Psoas muscle (tissue), 8 donors: ENCODE measurements around the gene MARCHF6. TPM values are rescaled to one million over a fixed set of nuclear protein-coding genes. Genes with fewer than 3 reads are reported as not detected.

Source experiments
- ATAC-seq, 4 donors: fragments of 200-7000 bp; cut with Tn5 transposase; one replicate each; pipeline ENCODE4 v1.9.1; 2020; ENCODE audit warnings: moderate library complexity in 3 of 4, mild to moderate bottlenecking in 2 of 4
- DNase-seq, 2 donors: peaks; one replicate each; pipeline ENCODE4 v3.0.0-alpha.2; 2020
- H3K27ac ChIP-seq: fragments of 200-600 bp; one replicate; pipeline ENCODE4 v1.8.0; 2022
- H3K27me3 ChIP-seq, 3 donors: fragments of 200-600 bp in 1 of 3; one replicate each; pipeline versions ENCODE4 v1.6.1 to v1.8.0; 2013 to 2022; ENCODE audit warnings: low read length in 2 of 3, mild to moderate bottlenecking in 2 of 3, moderate library complexity in 1 of 3; ENCODE audit not compliant: insufficient read depth in 3 of 3
- H3K36me3 ChIP-seq, 2 donors: fragments of 200-600 bp in 1 of 2; one replicate each; pipeline versions ENCODE4 v1.6.1 to v1.8.0; 2013 to 2022; ENCODE audit warnings: low read depth in 1 of 2, mild to moderate bottlenecking in 1 of 2, moderate library complexity in 1 of 2; ENCODE audit not compliant: insufficient read depth in 1 of 2
- H3K4me1 ChIP-seq: fragments of 200-600 bp; one replicate; pipeline ENCODE4 v1.8.0; 2022
- H3K4me3 ChIP-seq: fragments of 200-600 bp; one replicate; pipeline ENCODE4 v1.8.0; 2022; ENCODE audit warnings: mild to moderate bottlenecking
- H3K9me3 ChIP-seq: fragments of 200-600 bp; one replicate; pipeline ENCODE4 v1.8.0; 2022
- CTCF ChIP-seq: fragments of 200-600 bp; IDR thresholded peaks from one replicate; pipeline ENCODE4 v1.8.0; 2022; ENCODE audit warnings: antibody characterized with exemption
- WGBS, 3 donors: extraction: QIAGEN DNeasy Blood & Tissue Kit; methylation state at CpG; one replicate each; pipeline versions ENCODE4 v1.1.6 to v1.1.7; 2013; 5-methylcytosine and 5-hydroxymethylcytosine counted together
- intact Hi-C, 2 donors: fragments of 100-400 bp; cut with DNase I; formaldehyde crosslinking; loops; one replicate each; pipeline versions ENCODE4 v1.11.0 to v1.14.2; 2022
- polyA plus RNA-seq, 3 donors: library from polyadenylated mRNA; stranded (reverse); fragments of 200-250 nt; gene quantifications; one replicate each; pipeline ENCODE4 v1.2.3, GENCODE V29; 2013
- total RNA-seq, 4 donors: library from RNA; stranded (reverse); fragmentation: NEBNext Ultra II Directional in 2 of 4; extraction: Animal tissue kit (Norgen Biotek cat#: 25700) in 2 of 4; gene quantifications; one replicate each; pipeline versions ENCODE4 v1.2.1 to v1.2.4, GENCODE V29; 2021 to 2023
- donor health status: healthy with polysubstance abuse.
- donor health status: DM: no; HTN: no; CAD: no; lungs with moderate emphysema.
- donor health status: Bipolar disorder and iron deficiency.
- donor health status: healthy.
- donor health status: DM: yes; HTN: yes; CAD: no.
- donor health status: DM: no; HTN: no; CAD: no.
- donor health status: DM: no; HTN: no; CAD: no.
- donor health status: DM: yes; HTN: yes; CAD: no.

The MARCHF6 gene
- total and polyA plus RNA-seq, 7 donors: 36.6 to 250 (median 160) TPM

DNA sequence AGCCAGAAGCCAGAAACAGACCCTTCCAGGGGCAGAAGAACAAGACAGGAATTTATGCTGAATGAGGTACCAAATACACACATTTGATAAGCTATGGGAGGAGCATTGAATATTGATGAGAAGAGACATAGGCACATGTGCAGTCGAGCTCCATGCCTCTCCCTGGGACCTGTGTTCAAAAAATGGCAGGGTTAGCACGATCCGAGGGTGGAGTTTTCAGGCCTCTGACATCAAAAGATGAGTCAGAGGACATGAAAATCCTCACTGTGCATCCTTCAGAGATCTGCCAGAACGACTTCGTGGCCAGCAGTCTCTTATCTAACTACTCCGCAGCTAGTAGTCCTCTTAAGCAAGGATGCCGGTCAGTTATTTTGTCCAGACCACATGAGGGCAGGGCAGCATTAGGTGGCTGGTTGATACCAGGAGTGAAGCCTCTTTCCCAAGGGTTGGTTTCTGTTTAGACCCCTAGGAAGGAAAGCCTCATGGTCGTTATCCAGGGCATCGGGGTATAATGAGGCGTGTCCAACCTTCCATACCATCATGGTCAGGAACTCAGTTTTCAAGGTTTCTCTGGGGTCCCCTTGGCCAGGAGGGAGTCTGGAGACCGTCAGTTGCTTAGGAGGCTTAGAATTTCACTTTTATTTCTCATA is 34.2 kb upstream of the MARCHF6 start:
- Histone ChIP-seq H3K27me3 (no peaks in the 10 kb centered on the region), H3K4me1 (peaks cover 29% of the 10 kb centered on the region), H3K36me3 (no peaks in the 10 kb centered on the region), H3K4me3 (no peak overlapping the region), H3K27ac (peak overlapping the region; percentile 92), H3K9me3 (no peaks in the 10 kb centered on the region)
- peak; percentile 31 to 78 for DNase-seq
- 55 to 79% (median 57%) methylated on average over 11 of the region's 11 CpGs for WGBS, 3 donors
- peak; percentile 70 to 87 (median 79) for ATAC-seq
- no peak for TF ChIP-seq CTCF
- intact Hi-C loops: loop anchor here in 1 of 2 donors (5.0 kb wide), 1 partner anchor 33 kb away; the partner anchor contains the start of gene MARCHF6

DNA sequence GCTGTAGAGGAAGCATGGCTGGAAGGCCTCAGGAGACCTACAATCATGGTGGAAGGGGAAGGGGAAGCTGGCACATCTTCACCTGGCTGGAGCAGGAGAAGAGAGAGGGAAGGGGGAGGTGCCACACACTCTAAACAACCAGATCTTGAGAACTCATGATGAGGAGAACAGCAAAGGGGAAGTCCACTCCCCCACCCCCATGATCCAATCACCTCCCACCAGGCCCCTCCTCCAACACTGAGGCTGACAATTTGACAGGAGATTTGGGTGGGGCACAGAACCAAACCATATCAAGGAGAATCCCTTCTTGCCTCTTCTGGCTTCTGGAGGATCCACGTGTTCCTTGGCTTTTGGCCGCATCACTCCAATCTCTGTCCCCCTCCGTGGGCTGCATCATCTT is 32.7 kb upstream of the MARCHF6 start:
- TF ChIP-seq CTCF: no peak
- Histone ChIP-seq H3K4me1 (peaks cover 30% of the 10 kb centered on the region), H3K36me3 (no peaks in the 10 kb centered on the region), H3K27me3 (no peaks in the 10 kb centered on the region), H3K27ac (no peak overlapping the region), H3K9me3 (no peaks in the 10 kb centered on the region), H3K4me3 (no peak overlapping the region)
- intact Hi-C loops: no loop called here
- ATAC-seq: no peak
- no peak for DNase-seq
- 63 to 67% (median 65%) methylated on average over 3 of the region's 3 CpGs for WGBS, 3 donors

DNA sequence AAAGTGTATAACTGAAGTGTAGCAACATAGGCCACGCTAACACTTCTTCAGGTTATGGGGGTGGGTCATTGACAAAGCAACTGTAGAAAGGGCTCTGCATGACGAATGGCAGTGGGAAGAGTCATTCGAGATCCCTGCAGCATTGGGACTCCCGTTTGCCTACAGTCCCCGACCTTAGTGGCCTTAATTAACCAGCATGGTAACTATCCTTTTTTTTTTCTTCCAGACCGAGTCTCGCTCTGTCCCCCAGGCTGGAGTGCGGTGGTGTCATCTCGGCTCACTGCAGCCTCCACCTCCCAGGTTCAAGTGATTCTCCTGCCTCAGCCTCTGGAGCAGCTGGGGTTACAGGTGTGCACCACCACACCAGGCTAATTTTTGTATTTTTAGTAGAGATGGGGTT is 31.6 kb upstream of the MARCHF6 start:
- Histone ChIP-seq H3K4me3 (no peak overlapping the region), H3K9me3 (no peaks in the 10 kb centered on the region), H3K27ac (no peak overlapping the region), H3K27me3 (no peaks in the 10 kb centered on the region), H3K4me1 (peaks cover 30% of the 10 kb centered on the region), H3K36me3 (no peaks in the 10 kb centered on the region)
- WGBS, 3 donors: 82 to 90% (median 82%) methylated on average over 9 of the region's 9 CpGs
- intact Hi-C loops: no loop called here
- no peak for ATAC-seq
- no peak for TF ChIP-seq CTCF
- no peak for DNase-seq

GRCh38 chr5:10323588-10324488 is 29.7 kb upstream of the MARCHF6 start:
- Histone ChIP-seq H3K9me3 (no peaks in the 10 kb centered on the region), H3K27ac (peak overlapping the region; percentile 75), H3K36me3 (no peaks in the 10 kb centered on the region), H3K27me3 (no peaks in the 10 kb centered on the region), H3K4me1 (peaks cover 27% of the 10 kb centered on the region), H3K4me3 (no peak overlapping the region)
- DNase-seq: no peak
- intact Hi-C loops: no loop called here
- ATAC-seq: no peak
- WGBS, 3 donors: 43 to 67% (median 46%) methylated on average over 6 of the region's 6 CpGs
- TF ChIP-seq CTCF: no peak
